GM19372 (cell line): Measurements from ENCODE around the gene ZGRF1.
A peak's percentile ranks its signal among the peaks of the same experiment; 100 is the strongest.
"Not testable (repeated sequence)": the region's sequence is repeated elsewhere in the genome, so short reads cannot be mapped to it uniquely, and the experiment has no call there.

ENCODE experiments used
- ATAC-seq: cut with Tn5 transposase; IDR thresholded peaks from one replicate; pipeline ENCODE4 v1.9.1; 2021; ENCODE audit warnings: mild to moderate bottlenecking, low read depth, moderate library complexity; ENCODE audit not compliant: unreplicated experiment

The ZGRF1 gene, protein sequence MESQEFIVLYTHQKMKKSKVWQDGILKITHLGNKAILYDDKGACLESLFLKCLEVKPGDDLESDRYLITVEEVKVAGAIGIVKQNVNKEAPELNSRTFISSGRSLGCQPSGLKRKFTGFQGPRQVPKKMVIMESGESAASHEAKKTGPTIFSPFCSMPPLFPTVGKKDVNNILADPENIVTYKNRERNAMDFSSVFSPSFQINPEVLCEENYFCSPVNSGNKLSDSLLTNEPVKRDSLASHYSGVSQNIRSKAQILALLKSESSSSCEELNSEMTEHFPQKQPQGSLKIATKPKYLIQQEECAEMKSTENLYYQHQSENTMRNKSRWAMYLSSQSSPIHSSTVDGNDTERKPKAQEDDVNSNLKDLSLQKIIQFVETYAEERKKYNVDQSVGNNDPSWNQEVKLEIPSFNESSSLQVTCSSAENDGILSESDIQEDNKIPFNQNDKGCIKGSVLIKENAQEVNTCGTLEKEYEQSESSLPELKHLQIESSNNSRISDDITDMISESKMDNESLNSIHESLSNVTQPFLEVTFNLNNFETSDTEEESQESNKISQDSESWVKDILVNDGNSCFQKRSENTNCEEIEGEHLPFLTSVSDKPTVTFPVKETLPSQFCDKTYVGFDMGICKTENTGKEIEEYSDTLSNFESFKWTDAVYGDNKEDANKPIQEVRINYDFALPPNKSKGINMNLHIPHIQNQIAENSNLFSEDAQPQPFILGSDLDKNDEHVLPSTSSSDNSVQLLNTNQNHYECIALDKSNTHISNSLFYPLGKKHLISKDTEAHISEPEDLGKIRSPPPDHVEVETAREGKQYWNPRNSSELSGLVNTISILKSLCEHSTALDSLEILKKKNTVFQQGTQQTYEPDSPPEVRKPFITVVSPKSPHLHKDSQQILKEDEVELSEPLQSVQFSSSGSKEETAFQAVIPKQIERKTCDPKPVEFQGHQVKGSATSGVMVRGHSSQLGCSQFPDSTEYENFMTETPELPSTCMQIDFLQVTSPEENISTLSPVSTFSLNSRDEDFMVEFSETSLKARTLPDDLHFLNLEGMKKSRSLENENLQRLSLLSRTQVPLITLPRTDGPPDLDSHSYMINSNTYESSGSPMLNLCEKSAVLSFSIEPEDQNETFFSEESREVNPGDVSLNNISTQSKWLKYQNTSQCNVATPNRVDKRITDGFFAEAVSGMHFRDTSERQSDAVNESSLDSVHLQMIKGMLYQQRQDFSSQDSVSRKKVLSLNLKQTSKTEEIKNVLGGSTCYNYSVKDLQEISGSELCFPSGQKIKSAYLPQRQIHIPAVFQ (N-terminal part only)

DNA sequence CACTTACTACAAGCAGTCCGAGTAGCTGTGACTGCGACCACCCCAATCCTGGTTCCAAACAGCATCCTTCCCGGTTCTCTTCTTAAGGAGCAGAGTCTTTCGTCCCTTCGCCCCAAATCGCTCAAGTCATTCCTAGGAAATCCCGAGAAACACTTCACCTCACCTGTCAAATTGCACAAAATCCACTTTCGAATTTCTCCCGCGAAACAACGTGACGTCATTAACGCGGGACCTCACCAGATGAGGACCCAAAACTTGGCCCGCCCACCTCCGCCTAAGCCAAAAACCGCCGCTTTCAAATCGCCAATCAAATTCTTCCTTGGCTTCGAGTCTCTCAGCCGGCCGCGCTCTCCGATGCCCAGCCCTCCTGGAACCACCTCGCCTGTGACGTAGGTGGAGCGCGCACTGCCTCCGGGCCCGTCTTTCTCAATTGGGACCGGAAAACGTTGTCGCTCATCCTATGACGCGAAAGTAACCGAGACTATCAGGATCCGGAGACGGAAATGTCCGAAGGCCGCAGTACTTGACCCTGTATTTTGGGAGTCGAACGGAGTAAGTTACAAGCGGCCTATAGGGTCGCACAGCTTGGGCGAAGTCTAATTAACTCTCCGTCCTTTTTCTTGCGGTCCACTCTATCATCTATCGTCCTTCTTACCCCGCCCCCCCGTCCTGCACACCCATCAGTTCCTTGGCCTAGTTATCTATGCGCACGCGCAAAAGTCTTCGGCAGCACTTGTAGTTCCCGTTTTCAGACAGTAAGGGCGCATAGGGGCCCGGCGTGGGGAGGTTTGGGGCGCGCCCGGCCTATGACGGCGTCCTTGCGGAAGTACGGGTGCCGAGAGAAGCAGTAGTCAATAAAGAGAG lies at the start of gene ZGRF1, which contains the start of gene LARP7:
TSS of gene ZGRF1 (minus strand) at position 222 of the 864 bp plus-strand sequence. CDS start 3,733 bp downstream, outside the sequence.
TSS of gene LARP7 (plus strand) at position 456 of the 864 bp plus-strand sequence. CDS start 7,527 bp downstream, outside the sequence.
- peak; percentile 91 for ATAC-seq

DNA sequence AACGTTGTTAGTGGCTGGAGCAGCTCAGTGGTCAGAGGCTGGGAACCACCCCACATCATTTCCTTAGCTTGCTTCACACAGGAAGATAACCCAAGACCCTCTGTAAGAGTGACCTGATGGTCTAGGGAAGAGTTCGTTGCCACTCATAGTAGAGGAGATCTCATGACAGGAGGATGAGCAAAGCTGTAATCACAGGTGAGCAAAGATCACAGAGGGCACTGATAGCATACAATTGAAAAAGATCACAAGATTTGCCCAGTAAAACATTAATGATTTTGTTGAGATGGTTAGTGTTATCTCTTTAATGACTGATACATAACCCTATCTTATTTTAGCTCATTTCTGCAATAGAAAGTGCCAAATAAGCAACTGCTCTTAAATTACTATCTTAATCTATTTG lies 44.3 kb upstream of the ZGRF1 start:
- ATAC-seq = no peak

GRCh38 chr4:112677519-112678091 lies 40.9 kb upstream of the ZGRF1 start:
- no peak for ATAC-seq

DNA sequence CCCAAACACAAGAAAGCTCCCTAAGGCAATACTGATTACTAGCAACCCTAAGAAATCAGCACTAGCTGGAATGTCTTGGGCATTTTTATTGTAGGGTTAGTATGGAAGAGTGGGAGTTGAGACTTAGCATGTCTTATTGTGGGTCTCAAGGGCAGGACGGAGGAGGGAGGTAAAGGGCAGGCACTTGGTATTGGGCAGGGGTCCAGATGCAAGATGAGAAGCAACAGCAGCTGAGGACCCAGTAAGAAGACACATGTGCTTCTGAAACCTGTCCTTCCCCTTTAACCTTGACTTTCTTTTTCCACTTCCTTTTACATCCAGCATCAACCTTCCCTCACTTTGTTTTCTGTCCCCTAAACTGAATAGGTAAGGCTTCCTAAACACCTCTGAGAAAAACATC lies 37.7 kb upstream of the ZGRF1 start:
- no peak for ATAC-seq

DNA sequence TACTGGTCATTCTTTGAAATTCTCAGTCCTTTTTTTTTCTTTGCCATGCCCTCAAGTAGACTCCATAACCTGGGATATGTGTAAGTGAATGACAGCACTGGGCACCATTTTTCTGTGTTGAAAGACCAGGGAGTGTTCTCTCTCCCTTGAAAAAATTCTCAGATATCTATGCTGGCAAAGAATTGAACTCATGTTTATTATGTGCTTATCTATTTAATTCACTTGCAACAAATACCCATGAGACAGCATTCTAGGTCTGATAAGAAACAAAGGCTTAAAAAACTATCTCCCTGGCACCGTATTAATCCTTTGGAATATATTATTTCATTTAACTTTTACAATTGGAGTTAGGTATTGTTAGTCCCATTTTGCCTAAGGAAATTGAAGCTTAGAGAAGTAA lies 37.0 kb upstream of the ZGRF1 start:
- ATAC-seq = no peak

- ATAC-seq = no peak
Observed at GRCh38 chr4:112673076-112673475, 36.4 kb upstream of the ZGRF1 start.

- no peak for ATAC-seq
Observed at GRCh38 chr4:112668131-112668530, 31.4 kb upstream of the ZGRF1 start.

GRCh38 chr4:112664611-112665010 lies 27.9 kb upstream of the ZGRF1 start:
- no peak for ATAC-seq

- ATAC-seq = not testable (repeated sequence)
Observed at GRCh38 chr4:112656115-112656514, 19.4 kb upstream of the ZGRF1 start.

- no peak for ATAC-seq
Observed at GRCh38 chr4:112655270-112655669, 18.6 kb upstream of the ZGRF1 start.

DNA sequence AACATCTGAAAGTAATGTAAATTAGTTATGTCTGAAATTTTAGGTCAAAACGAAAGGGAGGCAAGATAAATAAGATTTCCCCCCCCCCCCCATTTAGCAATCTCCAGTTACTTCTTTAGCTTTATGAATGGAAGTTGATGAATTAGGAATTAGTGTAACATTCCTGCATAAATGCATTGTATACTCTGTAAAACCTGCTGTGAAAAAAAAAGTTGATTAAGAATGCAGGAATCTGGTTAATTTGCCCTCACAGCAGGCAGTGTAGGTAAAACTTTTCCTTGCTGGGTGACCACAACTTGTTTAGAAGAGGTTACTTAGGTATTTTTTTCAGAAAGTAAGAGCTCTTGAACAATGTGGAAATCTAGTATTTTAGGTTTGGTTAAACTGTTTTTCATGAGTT lies 15.5 kb upstream of the ZGRF1 start:
- no peak for ATAC-seq

DNA sequence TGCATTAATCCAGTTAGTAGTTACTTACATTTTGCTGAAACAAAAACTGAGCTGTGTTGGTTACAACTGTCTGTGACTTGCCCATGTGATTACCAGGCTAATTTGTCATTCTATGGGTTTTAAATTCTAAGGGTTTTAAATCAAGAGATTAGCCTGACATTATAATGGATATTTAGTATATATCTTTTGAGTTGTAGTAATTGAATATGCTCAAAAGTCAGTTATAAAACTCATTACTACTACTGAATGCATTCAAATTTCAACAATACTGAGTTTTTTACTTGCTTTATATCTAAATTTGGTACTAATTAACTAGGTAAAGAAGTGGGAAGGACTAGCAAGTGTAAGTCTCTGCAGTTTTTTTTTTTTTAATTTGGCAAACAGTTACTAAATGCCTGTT lies 14.9 kb upstream of the ZGRF1 start:
- ATAC-seq = no peak

GRCh38 chr4:112650332-112650731 lies 13.6 kb upstream of the ZGRF1 start:
- ATAC-seq = no peak

DNA sequence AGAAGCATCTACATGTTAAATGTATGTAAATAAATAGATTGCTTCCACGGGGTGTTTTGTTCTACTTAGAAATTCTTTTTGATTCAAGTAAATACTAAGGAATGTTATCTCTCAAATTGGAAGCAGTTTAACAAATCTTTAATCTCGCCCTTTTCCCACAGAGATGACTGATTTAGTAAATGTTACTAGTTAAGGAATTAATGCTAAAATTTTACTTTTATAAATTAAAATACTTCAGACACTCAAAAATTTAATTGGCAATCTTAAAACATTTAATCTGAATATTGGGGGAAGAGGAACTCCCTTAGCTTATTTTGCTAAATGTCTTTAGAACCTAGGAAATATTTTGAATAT lies 12.3 kb upstream of the ZGRF1 start:
- no peak for ATAC-seq

DNA sequence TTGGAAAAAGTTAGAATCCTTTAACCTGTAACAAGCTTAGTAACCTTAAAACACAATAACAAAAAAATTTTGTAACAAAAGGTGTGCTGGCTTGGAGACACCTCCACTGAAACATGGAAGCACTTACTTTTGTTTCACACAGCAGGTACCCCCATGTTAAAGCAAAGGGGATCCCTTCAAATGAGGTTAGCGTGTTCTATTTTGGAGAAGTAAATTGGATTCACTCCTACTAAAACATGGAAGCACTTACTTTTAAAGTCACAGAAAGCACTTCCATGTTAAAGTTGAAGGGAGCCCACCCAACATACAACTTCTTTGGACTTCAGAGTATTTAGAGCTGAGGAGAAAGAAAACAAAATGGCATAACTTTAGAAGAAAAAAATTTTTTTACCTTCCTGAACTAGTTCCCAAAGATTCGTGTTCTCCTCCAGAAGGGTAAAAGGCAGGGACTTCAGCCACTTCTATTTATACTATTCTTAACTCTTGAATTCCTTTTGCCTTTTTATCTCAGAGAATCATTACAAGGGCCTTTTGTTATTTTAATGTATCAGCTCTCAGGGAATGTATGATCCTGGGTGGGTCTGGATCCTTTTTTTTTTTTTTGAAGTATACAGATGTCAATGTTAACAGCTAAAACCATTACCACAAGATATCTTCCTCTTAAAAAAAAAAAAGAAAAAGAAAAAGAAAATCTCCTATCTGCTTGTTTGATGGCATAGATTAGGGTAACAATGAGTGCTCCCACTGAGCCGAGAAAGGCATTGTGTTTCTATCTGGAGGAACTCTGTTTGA lies 11.8 kb upstream of the ZGRF1 start:
- ATAC-seq = no peak

GRCh38 chr4:112647785-112648184 lies 11.1 kb upstream of the ZGRF1 start:
- no peak for ATAC-seq

GRCh38 chr4:112646632-112647537 lies 10.2 kb upstream of the ZGRF1 start:
- no peak for ATAC-seq
